Skeletal muscle tissue (tissue), 4 donors: Measurements from ENCODE around the gene EYA2. TPM values are rescaled to one million over a fixed set of nuclear protein-coding genes. Genes with fewer than 3 reads are reported as not detected.

ENCODE experiments used
- H3K27ac ChIP-seq: one replicate; pipeline ENCODE4 v1.7.0; 2013; ENCODE audit warnings: mild to moderate bottlenecking, low read depth, low read length, inconsistent platforms
- H3K27me3 ChIP-seq, 3 donors: one replicate each; pipeline ENCODE4 v1.7.0; 2013; ENCODE audit warnings: low read length in 3 of 3; ENCODE audit not compliant: control insufficient read depth in 3 of 3, insufficient read depth in 3 of 3
- H3K36me3 ChIP-seq, 3 donors: one replicate each; pipeline ENCODE4 v1.7.0; 2013; ENCODE audit warnings: low read length in 3 of 3; ENCODE audit not compliant: control insufficient read depth in 3 of 3, insufficient read depth in 3 of 3
- H3K4me1 ChIP-seq, 3 donors: one replicate each; pipeline ENCODE4 v1.7.0; 2013; ENCODE audit warnings: low read length in 3 of 3, mild to moderate bottlenecking in 3 of 3; ENCODE audit not compliant: control insufficient read depth in 3 of 3, insufficient read depth in 3 of 3
- H3K4me3 ChIP-seq, 3 donors: one replicate each; pipeline ENCODE4 v1.7.0; 2013; ENCODE audit warnings: low read length in 3 of 3
- H3K9ac ChIP-seq, 3 donors: one replicate each; pipeline ENCODE4 v1.7.0; 2013; ENCODE audit warnings: low read length in 3 of 3, mild to moderate bottlenecking in 3 of 3, moderate library complexity in 2 of 3, low read depth in 1 of 3
- H3K9me3 ChIP-seq, 3 donors: one replicate each; pipeline ENCODE4 v1.7.0; 2013; ENCODE audit warnings: low read length in 3 of 3; ENCODE audit not compliant: control insufficient read depth in 3 of 3
- total RNA-seq: library from RNA; depleted of rRNA; stranded (reverse); fragments of >200 nt; gene quantifications from one replicate; pipeline ENCODE4 v1.2.3, GENCODE V29; 2014
- donor health status: Osteomylitis.

The EYA2 gene
- total RNA-seq, 1 donor from 2014 or later: 1.0 TPM

- Histone ChIP-seq H3K36me3 (no peaks in the 10 kb centered on the region), H3K4me3 (no peak overlapping the region), H3K27ac (no peak overlapping the region)
Observed at GRCh38 chr20:46946796-46947195, 52.2 kb downstream of the EYA2 start.

GRCh38 chr20:46948081-46948480 is 53.4 kb downstream of the EYA2 start:
- H3K4me1 ChIP-seq: no peaks in the 10 kb centered on the region
- no peak overlapping the region for H3K4me3 ChIP-seq
- no peaks in the 10 kb centered on the region for H3K36me3 ChIP-seq
- H3K27me3 ChIP-seq: peaks cover 0 to 5% (median 0%) of the 10 kb centered on the region in 3 donors
- H3K9ac ChIP-seq: no peak overlapping the region
- no peak overlapping the region for H3K27ac ChIP-seq
- no peaks in the 10 kb centered on the region for H3K9me3 ChIP-seq

More at GRCh38 chr20:46946796-46947195, 52.2 kb downstream of the EYA2 start:
- H3K9ac ChIP-seq: no peak overlapping the region
- no peaks in the 10 kb centered on the region for H3K9me3 ChIP-seq
- H3K27me3 ChIP-seq: peaks cover 0 to 5% (median 0%) of the 10 kb centered on the region in 3 donors
- H3K4me1 ChIP-seq: no peaks in the 10 kb centered on the region

GRCh38 chr20:46951405-46951804 is 56.8 kb downstream of the EYA2 start:
- Histone ChIP-seq H3K27ac (no peak overlapping the region), H3K36me3 (no peaks in the 10 kb centered on the region), H3K9me3 (peaks cover 0 to 3% (median 2%) of the 10 kb centered on the region in 3 donors), H3K27me3 (peaks cover 0 to 5% (median 0%) of the 10 kb centered on the region in 3 donors), H3K9ac (no peak overlapping the region), H3K4me3 (no peak overlapping the region), H3K4me1 (no peaks in the 10 kb centered on the region)

GRCh38 chr20:46951840-46952497 is 57.3 kb downstream of the EYA2 start:
- Histone ChIP-seq H3K36me3 (no peaks in the 10 kb centered on the region), H3K4me3 (no peak overlapping the region), H3K27ac (no peak overlapping the region), H3K4me1 (no peaks in the 10 kb centered on the region), H3K9me3 (peaks cover 0 to 5% (median 4%) of the 10 kb centered on the region in 3 donors), H3K9ac (no peak overlapping the region), H3K27me3 (peaks cover 0 to 5% (median 0%) of the 10 kb centered on the region in 3 donors)

GRCh38 chr20:46953596-46953995 is 59.0 kb downstream of the EYA2 start:
- no peaks in the 10 kb centered on the region for H3K4me1 ChIP-seq
- no peak overlapping the region for H3K4me3 ChIP-seq
- peaks cover 0 to 7% (median 4%) of the 10 kb centered on the region in 3 donors for H3K9me3 ChIP-seq
- peaks cover 0 to 5% (median 0%) of the 10 kb centered on the region in 3 donors for H3K27me3 ChIP-seq
- H3K27ac ChIP-seq: no peak overlapping the region
- no peaks in the 10 kb centered on the region for H3K36me3 ChIP-seq
- H3K9ac ChIP-seq: no peak overlapping the region

GRCh38 chr20:46954490-46955038 is 59.9 kb downstream of the EYA2 start:
- Histone ChIP-seq H3K36me3 (no peaks in the 10 kb centered on the region), H3K4me1 (no peaks in the 10 kb centered on the region), H3K27ac (no peak overlapping the region), H3K9ac (no peak overlapping the region), H3K4me3 (no peak overlapping the region), H3K9me3 (peaks cover 0 to 7% (median 4%) of the 10 kb centered on the region in 3 donors), H3K27me3 (no peaks in the 10 kb centered on the region)

- peaks cover 0 to 7% (median 4%) of the 10 kb centered on the region in 3 donors for H3K9me3 ChIP-seq
- H3K9ac ChIP-seq: no peak overlapping the region
- no peaks in the 10 kb centered on the region for H3K36me3 ChIP-seq
- H3K4me1 ChIP-seq: no peaks in the 10 kb centered on the region
- H3K27ac ChIP-seq: no peak overlapping the region
- no peaks in the 10 kb centered on the region for H3K27me3 ChIP-seq
- no peak overlapping the region for H3K4me3 ChIP-seq
Observed at GRCh38 chr20:46955601-46956556, 61.2 kb downstream of the EYA2 start.

- Histone ChIP-seq H3K4me1 (no peaks in the 10 kb centered on the region), H3K27me3 (peaks cover 0 to under 1% (median 0%) of the 10 kb centered on the region in 3 donors), H3K4me3 (no peak overlapping the region), H3K27ac (no peak overlapping the region), H3K9me3 (peaks cover 0 to 7% (median 4%) of the 10 kb centered on the region in 3 donors), H3K36me3 (no peaks in the 10 kb centered on the region), H3K9ac (no peak overlapping the region)
Observed at GRCh38 chr20:46959081-46959692, 64.5 kb downstream of the EYA2 start.

GRCh38 chr20:46959821-46960220 is 65.2 kb downstream of the EYA2 start:
- Histone ChIP-seq H3K9me3 (peaks cover 0 to 7% (median 4%) of the 10 kb centered on the region in 3 donors), H3K4me3 (no peak overlapping the region), H3K9ac (no peak overlapping the region), H3K27ac (no peak overlapping the region), H3K36me3 (no peaks in the 10 kb centered on the region), H3K27me3 (peaks cover 0 to 2% (median 0%) of the 10 kb centered on the region in 3 donors), H3K4me1 (no peaks in the 10 kb centered on the region)
